BE2C (cell line): ENCODE measurements around the gene CSF2RB. TPM values are rescaled to one million over a fixed set of nuclear protein-coding genes. Genes with fewer than 3 reads are reported as not detected.

Source experiments
- DNase-seq: peaks from one replicate; pipeline ENCODE4 v3.0.0-alpha.2; 2020
- H3K27me3 ChIP-seq: fragments of 250-450 bp; sonication (Bioruptor Pico); 2 replicates; pipeline ENCODE4 v1.5.1; 2020; ENCODE audit warnings: mild to moderate bottlenecking
- H3K36me3 ChIP-seq: fragments of 250-450 bp; sonication (Bioruptor Pico); 2 replicates; pipeline ENCODE4 v1.5.1; 2020; ENCODE audit warnings: mild to moderate bottlenecking
- H3K4me1 ChIP-seq: fragments of 250-450 bp; sonication (Bioruptor Pico); 2 replicates; pipeline ENCODE4 v1.5.1; 2020
- H3K4me3 ChIP-seq: 2 replicates; pipeline ENCODE4 v1.5.1; 2011; ENCODE audit warnings: low read depth, low read length
- H3K9me3 ChIP-seq: fragments of 250-450 bp; sonication (Bioruptor Pico); 2 replicates; pipeline ENCODE4 v1.5.1; 2020
- polyA plus RNA-seq: library from polyadenylated mRNA; unstranded; fragments of >200 nt; gene quantifications from one replicate; pipeline ENCODE4 v1.2.1, GENCODE V29; 2012; ENCODE audit warnings: low read depth, missing spikeins; ENCODE audit not compliant: insufficient read length, insufficient read depth
- TF ChIP-seq, protein P1 (sequence below): IDR thresholded peaks from 2 replicates; pipeline ENCODE4 v1.5.1; 2012; ENCODE audit warnings: mild to moderate bottlenecking, low read depth, low read length

The CSF2RB gene
- polyA plus RNA-seq: 0.42 TPM

DNA sequence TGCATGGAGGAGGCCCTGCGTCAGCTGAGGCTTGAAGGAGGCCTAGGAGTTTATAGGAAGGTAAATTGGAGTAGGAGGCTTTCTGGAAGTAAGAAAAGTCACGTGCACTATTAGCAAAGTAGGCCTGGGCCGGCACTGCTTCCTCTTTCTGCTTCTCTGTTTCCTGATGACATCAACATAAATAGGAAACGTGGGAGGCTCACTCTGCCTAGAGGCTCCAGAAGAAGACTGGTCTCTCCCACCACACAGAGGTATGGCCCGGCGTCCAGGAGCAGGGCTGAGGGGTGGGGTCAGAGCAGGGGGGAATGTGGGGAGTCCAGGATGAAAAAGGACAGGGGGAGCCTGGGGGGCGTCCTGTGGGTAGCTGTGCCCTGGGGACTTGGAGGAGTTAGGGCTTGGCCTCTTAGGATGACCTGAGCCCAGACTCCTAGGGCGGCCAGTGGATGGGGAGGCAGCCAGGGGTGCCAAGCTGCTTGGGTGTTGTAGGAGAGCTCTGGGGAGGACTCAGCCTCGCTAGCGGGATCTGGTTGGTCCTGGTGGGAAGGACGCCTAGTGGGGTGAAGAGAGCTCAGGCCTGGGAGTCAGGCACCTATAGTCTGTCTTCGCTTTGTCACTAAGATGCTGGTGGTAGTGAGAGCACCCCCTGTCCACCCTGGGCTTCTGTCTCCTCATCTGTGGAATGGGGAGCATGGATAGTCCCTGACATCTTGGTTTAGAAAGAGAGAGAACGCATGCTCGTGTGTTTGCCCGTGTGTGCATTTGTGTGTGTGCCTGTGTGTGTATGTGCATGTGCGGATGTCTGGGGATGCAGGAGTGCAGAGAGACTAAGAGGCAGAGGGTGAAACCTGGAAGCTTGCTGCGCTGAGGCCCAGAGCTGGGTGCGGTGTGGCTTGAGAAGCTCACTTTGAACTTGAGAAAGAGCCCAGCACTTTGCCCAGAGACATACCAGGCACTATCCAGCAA lies at the start of gene CSF2RB:
CSF2RB (plus strand) TSS at position 202 of the 963 bp plus-strand sequence. CDS start 8,580 bp downstream, outside the sequence.
- Histone ChIP-seq H3K4me1 (no peaks in the 10 kb centered on the region), H3K36me3 (no peaks in the 10 kb centered on the region), H3K27me3 (peaks cover 22% of the 10 kb centered on the region), H3K4me3 (no peak within 1 kb of the TSS), H3K9me3 (no peaks in the 10 kb centered on the region)
- TF ChIP-seq, protein P1, sequence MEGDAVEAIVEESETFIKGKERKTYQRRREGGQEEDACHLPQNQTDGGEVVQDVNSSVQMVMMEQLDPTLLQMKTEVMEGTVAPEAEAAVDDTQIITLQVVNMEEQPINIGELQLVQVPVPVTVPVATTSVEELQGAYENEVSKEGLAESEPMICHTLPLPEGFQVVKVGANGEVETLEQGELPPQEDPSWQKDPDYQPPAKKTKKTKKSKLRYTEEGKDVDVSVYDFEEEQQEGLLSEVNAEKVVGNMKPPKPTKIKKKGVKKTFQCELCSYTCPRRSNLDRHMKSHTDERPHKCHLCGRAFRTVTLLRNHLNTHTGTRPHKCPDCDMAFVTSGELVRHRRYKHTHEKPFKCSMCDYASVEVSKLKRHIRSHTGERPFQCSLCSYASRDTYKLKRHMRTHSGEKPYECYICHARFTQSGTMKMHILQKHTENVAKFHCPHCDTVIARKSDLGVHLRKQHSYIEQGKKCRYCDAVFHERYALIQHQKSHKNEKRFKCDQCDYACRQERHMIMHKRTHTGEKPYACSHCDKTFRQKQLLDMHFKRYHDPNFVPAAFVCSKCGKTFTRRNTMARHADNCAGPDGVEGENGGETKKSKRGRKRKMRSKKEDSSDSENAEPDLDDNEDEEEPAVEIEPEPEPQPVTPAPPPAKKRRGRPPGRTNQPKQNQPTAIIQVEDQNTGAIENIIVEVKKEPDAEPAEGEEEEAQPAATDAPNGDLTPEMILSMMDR: no peak
- no peak for DNase-seq

DNA sequence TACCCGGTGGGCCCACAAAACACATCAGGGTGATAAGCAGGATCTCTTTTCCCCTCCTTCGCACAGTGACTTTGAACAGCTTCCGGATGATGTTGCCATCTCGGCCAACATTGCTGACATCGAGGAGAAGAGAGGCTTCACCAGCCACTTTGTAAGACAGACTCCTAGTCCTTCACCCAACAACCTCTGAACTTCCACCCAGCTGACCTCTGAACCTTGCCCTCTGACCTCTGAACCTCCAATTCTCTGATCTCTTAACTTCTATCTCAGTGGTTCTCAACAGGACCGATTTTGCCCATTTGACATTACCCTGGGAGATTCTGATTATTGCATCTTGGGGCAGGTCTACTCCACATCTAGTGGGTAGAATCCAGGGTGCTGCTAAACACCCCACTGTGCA lies 49.4 kb upstream of the CSF2RB start:
- TF ChIP-seq, protein P1: no peak
- H3K36me3 ChIP-seq: no peaks in the 10 kb centered on the region
- H3K4me1 ChIP-seq: no peaks in the 10 kb centered on the region
- no peak overlapping the region for H3K4me3 ChIP-seq
- H3K27me3 ChIP-seq: no peaks in the 10 kb centered on the region
- DNase-seq: no peak
- H3K9me3 ChIP-seq: no peaks in the 10 kb centered on the region

DNA sequence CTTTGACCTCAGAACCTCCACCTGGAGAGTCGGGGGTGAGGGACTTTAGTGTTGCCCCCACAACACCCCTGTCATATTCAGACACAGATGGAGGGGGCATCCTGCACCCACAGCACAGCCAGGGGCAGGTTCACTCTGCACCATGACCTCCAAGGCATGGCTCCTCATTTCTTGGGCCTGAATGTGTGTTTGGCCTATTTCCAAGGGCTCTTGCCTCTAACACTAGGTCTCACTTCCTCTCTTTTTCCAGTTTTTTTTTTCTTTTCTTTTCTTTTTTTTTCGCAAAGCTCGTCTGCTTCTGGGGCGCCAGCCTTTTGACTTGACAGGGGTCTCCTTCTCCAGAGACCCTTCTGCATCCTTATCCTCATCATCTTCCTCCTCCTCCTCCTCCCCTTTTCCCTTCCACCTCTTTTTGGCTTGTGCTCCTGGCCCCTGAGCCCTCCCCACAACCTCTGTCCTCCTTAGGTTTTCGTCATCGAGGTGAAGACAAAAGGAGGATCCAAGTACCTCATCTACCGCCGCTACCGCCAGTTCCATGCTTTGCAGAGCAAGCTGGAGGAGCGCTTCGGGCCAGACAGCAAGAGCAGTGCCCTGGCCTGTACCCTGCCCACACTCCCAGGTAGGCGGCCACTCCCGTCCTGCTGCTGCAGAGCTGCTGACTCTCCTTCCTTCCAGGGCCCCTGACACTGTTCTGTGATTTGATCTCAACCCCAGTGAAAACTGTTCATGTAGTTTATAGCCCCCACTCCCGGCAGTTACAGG lies 48.8 kb upstream of the CSF2RB start:
- H3K36me3 ChIP-seq: no peaks in the 10 kb centered on the region
- H3K27me3 ChIP-seq: no peaks in the 10 kb centered on the region
- H3K4me3 ChIP-seq: no peak overlapping the region
- no peaks in the 10 kb centered on the region for H3K4me1 ChIP-seq
- TF ChIP-seq, protein P1: no peak
- H3K9me3 ChIP-seq: no peaks in the 10 kb centered on the region
- DNase-seq: no peak

DNA sequence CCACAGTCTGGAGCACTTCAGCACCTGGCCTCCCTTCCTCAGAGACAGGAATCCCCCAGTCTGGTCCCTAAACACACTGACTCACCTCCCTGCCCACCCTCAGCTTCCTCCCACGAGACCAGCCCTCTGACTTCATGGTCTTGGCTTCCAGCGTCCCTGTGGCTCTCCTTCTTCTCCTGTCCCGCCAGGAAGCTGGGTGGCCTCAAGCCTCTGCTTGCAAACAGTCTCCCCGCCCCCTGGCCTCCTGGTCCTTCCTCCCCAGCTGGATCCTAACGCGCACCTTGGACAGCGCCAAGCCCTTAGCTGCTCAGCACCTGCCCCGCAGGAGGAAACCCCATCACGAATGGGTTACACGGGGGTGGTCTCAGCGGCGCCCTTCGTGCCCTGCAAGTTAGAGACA lies 48.1 kb upstream of the CSF2RB start:
- no peaks in the 10 kb centered on the region; the same call in 1 of the 2 replicates for H3K4me1 ChIP-seq
- H3K36me3 ChIP-seq: no peaks in the 10 kb centered on the region
- no peak overlapping the region for H3K4me3 ChIP-seq
- H3K27me3 ChIP-seq: no peaks in the 10 kb centered on the region
- no peaks in the 10 kb centered on the region for H3K9me3 ChIP-seq
- no peak for DNase-seq
- TF ChIP-seq, protein P1: no peak

DNA sequence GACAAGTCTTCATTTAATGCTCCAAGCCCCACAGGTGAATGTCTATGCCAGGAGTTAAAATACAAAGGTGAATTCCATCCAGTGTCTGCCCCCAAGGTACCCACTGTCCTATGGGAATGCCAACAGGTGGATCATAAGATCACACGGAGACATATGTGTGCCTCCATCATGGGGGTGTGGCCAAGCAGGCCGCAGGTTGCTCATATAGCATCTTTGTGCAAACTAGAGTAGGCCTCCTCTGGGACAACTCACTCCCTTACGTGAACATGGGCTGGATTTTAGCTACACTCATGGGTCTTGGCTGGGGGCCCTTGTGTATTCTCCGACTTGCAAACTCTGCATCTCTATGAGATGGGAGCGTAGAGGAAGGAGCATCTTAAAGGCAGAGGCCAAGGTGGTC lies 45.7 kb upstream of the CSF2RB start:
- H3K27me3 ChIP-seq: peaks cover 3% of the 10 kb centered on the region; the same call in 1 of the 2 replicates
- H3K4me1 ChIP-seq: no peaks in the 10 kb centered on the region; the same call in 1 of the 2 replicates
- TF ChIP-seq, protein P1: no peak
- no peaks in the 10 kb centered on the region for H3K9me3 ChIP-seq
- no peak for DNase-seq
- no peaks in the 10 kb centered on the region for H3K36me3 ChIP-seq
- no peak overlapping the region for H3K4me3 ChIP-seq
